Rectal smooth muscle tissue (tissue), 1 donor: ENCODE measurements around the gene TMC8.

ENCODE experiments used
- H3K27ac ChIP-seq: one replicate; pipeline ENCODE4 v1.7.0; 2013; ENCODE audit warnings: low read depth, low read length, inconsistent platforms
- H3K27me3 ChIP-seq: one replicate; pipeline ENCODE4 v1.7.0; 2013; ENCODE audit warnings: low read length; ENCODE audit not compliant: control insufficient read depth, insufficient read depth
- H3K36me3 ChIP-seq: one replicate; pipeline ENCODE4 v1.7.0; 2013; ENCODE audit warnings: low read length; ENCODE audit not compliant: control insufficient read depth, insufficient read depth
- H3K4me1 ChIP-seq: one replicate; pipeline ENCODE4 v1.7.0; 2013; ENCODE audit warnings: low read length; ENCODE audit not compliant: control insufficient read depth, insufficient read depth
- H3K4me3 ChIP-seq: one replicate; pipeline ENCODE4 v1.7.0; 2013; ENCODE audit warnings: low read length
- H3K9ac ChIP-seq: one replicate; pipeline ENCODE4 v1.7.0; 2013; ENCODE audit warnings: low read length

Gene TMC8

DNA sequence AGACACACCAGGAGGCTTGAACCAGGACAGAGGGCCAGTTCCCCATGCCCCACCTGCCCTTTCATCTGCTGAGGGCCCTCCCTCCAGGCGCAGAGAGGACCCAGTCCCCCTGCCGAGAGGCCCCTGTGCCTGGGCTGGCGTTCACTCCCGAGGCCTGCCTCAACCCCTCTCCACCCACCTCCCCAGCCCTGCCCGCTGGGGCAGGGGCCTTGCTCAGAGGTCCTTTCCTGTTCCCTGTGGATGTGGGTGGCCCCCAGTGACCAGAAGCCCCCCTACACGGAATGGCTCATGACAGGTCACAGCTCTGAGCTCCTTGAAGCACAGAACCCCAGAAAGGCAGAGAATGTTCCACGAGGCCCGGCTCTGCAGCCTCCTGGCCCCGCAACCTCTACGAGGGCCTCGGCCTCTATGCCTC lies 8.8 kb upstream of the TMC8 start:
- Histone ChIP-seq H3K4me3 (no peak overlapping the region), H3K36me3 (peaks cover 12% of the 10 kb centered on the region), H3K9ac (no peak overlapping the region), H3K27ac (no peak overlapping the region), H3K27me3 (no peaks in the 10 kb centered on the region), H3K4me1 (no peaks in the 10 kb centered on the region)

DNA sequence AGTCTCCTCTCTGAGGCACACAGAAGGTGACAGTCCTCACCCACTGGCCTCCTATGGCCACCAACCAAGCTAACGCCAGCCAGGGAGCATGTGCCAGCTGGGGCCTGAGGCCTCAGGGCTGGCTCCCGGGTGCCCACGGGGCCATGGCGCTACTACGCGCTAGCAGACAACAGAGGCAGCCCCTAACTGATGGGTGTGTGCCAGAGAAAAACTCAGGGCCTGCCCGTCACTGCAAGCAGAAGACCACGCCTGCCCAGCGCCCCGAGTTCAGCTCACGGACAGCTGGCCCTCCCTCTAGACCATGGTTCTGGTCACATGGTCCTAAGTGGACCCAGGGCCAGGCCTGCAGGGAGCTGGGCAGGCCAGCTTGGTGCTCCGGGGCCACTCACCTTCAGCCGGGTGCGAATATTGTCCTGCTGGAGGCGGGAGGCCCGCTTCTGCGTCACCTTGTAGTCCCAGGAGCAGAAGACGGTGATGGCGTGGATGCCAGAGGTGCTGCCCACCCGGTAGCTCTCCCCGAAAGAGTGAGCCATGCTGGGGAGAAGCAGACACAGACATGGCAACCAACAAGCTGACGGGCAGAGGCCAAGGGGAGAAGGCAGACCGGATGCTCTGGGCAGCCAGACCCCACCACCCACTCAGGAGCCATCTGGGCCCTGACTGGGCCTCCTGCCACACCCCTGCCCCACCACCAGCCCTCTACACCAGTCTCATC lies 8.2 kb upstream of the TMC8 start:
- Histone ChIP-seq H3K36me3 (peaks cover 12% of the 10 kb centered on the region), H3K27me3 (no peaks in the 10 kb centered on the region), H3K27ac (no peak overlapping the region), H3K9ac (no peak overlapping the region), H3K4me1 (no peaks in the 10 kb centered on the region), H3K4me3 (no peak overlapping the region)

DNA sequence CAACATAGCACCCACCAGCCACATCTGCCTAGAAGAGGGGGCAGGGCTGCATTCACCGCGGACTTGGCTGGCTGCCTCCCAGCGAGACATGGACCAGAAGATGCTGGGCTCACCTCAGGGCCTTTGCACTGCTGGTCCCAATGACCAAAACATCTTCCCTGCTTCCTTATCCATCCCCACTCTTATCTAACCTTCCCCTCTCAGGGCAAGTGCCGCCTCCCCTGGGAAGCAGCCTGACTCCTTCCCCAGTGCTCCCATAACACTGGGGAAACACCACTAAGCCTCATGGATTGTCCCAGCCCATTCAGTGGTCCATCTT lies 7.7 kb upstream of the TMC8 start:
- no peaks in the 10 kb centered on the region for H3K27me3 ChIP-seq
- H3K36me3 ChIP-seq, result peaks cover 12% of the 10 kb centered on the region
- H3K9ac ChIP-seq, result no peak overlapping the region
- no peak overlapping the region for H3K27ac ChIP-seq
- no peak overlapping the region for H3K4me3 ChIP-seq
- H3K4me1 ChIP-seq, result no peaks in the 10 kb centered on the region

DNA sequence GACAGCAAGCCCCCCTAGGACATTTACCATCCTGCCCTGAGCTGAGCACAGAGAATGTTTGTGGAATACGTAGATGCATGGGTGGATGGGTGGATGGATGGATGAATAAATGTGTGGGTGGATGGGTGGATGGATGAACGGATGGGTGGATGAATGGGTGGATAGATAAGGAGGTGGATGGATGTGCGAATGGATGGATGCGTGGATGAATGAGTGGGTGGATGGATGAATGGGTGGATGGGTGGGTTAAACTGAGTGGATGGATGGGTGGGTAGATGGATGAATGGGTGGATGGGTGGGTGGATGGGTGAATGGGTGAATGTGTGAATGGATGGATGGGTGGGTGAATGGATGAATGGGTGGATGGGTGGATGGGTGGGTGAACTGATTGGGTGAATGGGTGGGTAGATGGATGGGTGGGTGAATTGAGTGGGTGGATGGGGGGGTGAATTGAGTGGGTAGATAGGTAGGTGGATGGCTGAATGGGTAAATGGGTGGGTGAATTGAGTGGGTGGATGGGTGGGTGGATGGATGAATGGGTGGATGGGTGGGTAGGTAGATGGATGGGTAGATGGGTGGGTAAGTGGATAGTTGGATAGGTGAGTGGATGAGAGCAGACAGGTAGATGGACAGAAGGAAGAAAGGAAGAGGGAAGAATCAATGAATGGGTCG lies 7.2 kb upstream of the TMC8 start:
- H3K36me3 ChIP-seq, result peaks cover 12% of the 10 kb centered on the region
- H3K4me1 ChIP-seq, result no peaks in the 10 kb centered on the region

DNA sequence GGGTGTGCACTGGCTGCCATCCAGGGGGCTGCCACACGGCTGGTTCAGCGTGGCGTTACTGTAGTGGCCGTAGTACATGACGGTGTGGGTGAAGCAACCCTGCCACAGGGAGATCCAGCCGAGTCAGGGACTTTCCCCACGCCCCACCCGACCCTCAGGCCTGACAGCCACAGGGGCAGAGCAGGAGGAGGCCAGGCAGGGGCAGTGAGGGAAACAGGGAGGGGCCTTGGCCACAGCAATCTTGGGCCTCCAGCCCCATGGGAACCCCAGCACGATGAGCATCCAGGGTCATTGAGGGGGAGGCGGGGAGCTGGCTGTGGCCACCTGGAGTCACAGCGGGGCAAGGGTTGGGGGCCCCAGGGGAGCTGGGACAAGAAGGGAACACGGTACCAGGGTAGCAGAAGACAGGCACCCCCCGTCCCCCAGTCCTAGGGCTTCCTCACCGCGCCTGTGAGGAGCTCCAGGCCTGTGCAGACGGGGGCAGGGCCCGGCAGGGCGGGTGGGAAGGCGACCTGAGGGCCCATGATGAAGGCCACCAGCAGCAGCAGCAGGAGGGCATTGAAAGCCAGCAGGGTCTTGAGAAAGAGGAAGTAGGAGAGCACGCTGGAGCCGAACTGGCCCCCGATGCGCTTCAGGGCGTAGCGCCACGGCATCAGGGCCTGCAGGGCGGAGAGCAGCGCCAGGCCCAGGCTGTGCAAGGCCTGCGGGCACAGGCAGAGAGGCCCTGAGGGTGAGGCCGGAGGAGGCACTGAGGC lies 6.3 kb upstream of the TMC8 start:
- no peak overlapping the region for H3K4me3 ChIP-seq
- H3K27ac ChIP-seq, result no peak overlapping the region
- peaks cover 12% of the 10 kb centered on the region for H3K36me3 ChIP-seq
- no peaks in the 10 kb centered on the region for H3K4me1 ChIP-seq
- no peak overlapping the region for H3K9ac ChIP-seq
- peaks cover under 1% of the 10 kb centered on the region for H3K27me3 ChIP-seq

More for the DNA sequence above, 7.2 kb upstream of the TMC8 start:
- H3K9ac ChIP-seq, result no peak overlapping the region
- no peaks in the 10 kb centered on the region for H3K27me3 ChIP-seq
- no peak overlapping the region for H3K4me3 ChIP-seq
- H3K27ac ChIP-seq, result no peak overlapping the region

DNA sequence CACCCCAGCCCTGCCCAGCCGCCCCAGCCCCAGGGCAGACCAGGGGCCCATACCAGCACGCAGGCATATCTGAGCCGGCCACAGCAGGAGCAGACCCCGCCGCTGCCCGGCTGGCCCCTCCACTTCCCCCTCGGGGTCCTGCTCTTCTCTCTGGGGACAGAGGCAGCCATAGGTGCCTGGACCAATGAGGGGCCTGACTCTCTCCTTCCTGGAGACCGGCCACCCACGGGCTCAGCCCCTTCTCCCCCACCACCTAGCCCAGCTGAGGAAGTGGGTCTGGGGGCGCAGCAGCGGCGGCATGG lies 5.8 kb upstream of the TMC8 start:
- peaks cover 3% of the 10 kb centered on the region for H3K27me3 ChIP-seq
- H3K4me3 ChIP-seq, result peak overlapping the region; percentile 36
- H3K4me1 ChIP-seq, result no peaks in the 10 kb centered on the region
- H3K9ac ChIP-seq, result no peak overlapping the region
- no peak overlapping the region for H3K27ac ChIP-seq
- H3K36me3 ChIP-seq, result peaks cover 12% of the 10 kb centered on the region

DNA sequence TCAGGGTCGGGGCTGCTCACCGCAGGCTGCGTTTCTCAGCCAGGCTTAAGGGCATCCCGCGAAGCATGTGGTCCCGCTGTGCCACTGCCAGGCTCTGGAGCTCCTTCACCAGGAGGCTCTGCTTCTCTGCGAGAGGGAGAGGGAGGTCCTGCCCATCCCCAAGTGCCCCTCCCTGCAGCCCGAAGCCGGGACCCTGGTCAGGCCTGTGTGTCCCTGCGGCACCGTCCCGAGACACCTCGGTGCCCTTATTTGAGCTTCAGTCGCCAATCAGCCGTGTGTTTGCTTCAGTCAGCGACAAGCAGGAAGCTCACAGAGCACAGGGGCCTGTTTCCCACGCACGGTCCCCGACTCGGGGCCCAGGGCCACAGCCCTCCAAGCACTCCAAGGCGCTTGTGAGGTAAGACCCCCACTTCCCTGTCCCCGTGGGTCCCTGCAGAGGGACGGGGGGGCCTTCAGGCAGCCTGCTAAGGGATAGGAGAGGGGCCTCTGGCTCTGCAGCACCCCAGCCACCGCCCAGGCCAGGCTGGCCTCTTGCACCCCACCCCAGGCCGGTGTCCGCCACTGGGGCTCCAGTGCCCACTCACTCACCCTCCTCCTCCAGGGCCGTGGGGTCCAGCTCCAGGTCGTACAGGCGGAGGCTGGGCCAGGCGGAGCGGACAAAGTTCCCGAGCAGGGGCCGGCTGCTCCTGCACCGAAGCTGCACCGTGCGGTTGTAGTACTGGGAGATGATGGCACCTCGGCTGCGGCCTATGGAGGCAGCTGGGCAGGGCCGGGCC lies 5.2 kb upstream of the TMC8 start:
- H3K4me1 ChIP-seq, result no peaks in the 10 kb centered on the region
- peaks cover 3% of the 10 kb centered on the region for H3K27me3 ChIP-seq
- no peak overlapping the region for H3K27ac ChIP-seq
- peak overlapping the region; percentile 36 for H3K4me3 ChIP-seq
- no peak overlapping the region for H3K9ac ChIP-seq
- H3K36me3 ChIP-seq, result peaks cover 12% of the 10 kb centered on the region

DNA sequence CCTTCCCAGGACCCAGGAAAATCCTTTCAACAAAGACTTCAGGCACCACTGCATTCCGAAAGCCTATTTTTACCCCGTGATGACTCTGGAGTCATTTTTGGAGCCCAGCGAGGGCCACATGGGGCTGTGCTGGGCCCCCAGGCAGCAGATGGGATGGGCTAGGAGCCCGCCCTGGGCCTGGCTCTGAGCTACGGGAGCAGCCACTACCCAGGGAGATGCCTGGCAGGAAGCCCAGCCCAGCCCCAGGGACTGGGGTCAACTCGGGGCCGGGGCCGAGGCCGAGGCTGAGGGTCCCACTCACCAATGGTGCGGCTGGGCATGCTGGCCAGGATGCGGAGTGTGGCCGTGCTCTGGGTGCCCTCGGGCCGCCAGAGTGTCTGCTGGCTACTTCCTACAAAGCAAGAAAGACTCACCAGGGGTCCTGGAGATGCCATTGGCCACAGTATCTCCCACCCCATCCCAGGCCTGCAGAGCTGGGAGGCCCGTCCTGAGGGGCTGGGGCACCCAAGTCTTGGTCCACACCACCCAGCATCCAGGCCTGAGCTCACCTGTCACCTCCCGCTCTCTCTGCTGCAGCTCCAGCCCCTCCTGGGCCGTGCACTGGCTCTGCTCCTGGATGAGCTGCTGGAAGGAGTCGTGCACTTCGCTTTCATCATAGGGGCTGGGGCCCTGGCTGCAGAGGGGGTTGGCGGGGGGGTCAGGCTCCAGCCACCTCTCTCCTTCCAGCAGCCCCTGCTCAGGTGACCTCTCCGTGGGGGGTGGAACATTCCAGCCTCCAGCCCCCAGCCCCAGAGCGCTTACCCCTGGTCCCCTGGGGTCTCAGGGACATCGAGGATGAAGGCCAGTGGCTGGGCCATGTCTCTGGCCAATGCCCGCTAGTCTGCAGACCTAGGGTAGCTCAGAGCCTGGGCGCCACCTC lies 4.3 kb upstream of the TMC8 start:
- Histone ChIP-seq H3K9ac (no peak overlapping the region), H3K27ac (no peak overlapping the region), H3K4me3 (peak overlapping the region; percentile 12), H3K36me3 (peaks cover 12% of the 10 kb centered on the region), H3K27me3 (peaks cover 3% of the 10 kb centered on the region), H3K4me1 (no peaks in the 10 kb centered on the region)

DNA sequence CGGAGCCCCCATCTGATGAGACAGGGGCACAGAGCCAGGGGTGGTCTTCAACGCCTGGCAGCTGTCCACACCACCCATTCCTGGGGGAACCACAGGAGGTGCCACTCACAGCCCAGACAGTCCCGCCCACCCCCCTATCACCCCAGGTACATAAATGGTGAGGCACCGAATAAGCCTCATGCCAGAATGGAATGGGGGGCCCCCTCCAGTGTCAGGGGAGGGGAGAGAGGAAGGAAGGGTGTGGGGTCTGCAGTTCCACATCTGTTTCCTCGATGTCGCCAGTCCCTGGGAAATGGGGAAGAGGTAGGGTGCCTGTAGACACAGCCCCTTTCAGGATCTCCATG lies 3.7 kb upstream of the TMC8 start:
- peaks cover 3% of the 10 kb centered on the region for H3K27me3 ChIP-seq
- H3K4me1 ChIP-seq, result no peaks in the 10 kb centered on the region
- H3K27ac ChIP-seq, result no peak overlapping the region
- peak overlapping the region; percentile 66 for H3K4me3 ChIP-seq
- H3K9ac ChIP-seq, result no peak overlapping the region
- H3K36me3 ChIP-seq, result peaks cover 12% of the 10 kb centered on the region

DNA sequence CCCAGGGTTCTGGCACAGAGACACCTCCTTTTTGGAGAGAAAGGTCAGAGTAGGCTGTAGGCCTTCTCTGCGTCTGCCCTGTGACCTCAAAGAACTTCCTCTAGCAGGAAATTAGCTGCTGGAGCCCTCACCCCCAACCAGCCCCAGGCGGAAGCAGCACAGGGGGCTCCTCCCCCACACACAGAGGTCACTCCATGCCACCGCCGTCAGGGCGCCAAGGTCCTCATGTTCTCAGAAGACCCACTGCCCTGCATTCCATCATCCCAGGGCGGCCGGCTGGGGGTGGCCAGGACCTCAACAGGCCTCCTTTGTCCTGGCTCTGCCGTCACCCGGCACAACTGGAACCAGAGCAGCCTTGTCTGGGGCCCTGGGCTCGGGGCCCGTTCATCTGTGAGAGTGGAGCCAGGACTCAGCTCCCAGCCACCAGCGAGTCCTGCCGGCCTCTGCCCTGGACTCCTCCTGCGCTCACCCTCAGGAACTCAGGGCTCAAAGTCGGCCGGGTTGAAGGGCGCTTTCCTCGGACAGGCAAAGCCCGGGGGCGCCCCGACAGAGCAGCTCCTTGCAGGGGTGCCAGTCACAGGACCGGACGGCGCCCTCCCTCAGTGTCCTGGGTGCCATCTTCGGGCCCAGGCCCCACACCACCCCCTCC lies 3.2 kb upstream of the TMC8 start:
- no peaks in the 10 kb centered on the region for H3K4me1 ChIP-seq

DNA sequence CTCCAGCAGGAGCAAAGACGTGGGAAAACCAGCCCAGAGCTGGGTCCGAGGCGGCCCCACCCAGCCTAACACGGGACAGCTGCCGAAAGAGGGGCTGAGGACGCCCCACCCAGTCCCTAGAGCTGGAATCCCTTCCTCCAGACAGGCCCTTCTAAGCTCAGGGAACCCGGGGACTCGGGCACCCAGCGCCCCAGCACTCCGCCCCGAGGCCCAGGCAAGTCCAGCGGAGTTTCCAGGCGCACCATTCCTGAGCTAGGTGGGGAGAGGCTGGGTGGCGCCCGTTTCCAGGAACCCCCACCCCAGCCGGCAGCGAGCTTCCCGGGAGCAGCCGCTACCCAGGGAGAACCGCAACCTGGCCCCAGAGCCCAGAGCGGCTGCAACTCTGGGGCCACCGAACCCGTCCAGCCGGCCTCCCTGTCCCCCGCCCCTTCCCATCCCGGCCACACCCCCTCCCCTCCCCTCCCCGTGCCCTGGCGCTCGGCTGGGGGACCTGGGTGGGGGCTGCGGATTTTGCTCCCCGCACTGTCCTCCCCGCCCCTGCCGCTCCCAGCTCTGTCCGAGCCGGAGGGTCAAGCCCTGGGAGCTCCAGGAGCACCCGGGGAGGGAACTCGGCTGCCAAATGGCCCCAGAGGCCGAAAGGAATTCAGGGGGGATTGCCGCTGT lies 2.6 kb upstream of the TMC8 start:
- peak overlapping the region; percentile 56 for H3K9ac ChIP-seq
- H3K27me3 ChIP-seq, result peaks cover 3% of the 10 kb centered on the region
- H3K27ac ChIP-seq, result peak overlapping the region; percentile 73
- peaks cover 11% of the 10 kb centered on the region for H3K36me3 ChIP-seq
- H3K4me3 ChIP-seq, result peak overlapping the region; percentile 66
- H3K4me1 ChIP-seq, result no peaks in the 10 kb centered on the region

More for the DNA sequence above, 3.2 kb upstream of the TMC8 start:
- Histone ChIP-seq H3K27ac (peak overlapping the region; percentile 73), H3K4me3 (peak overlapping the region; percentile 66), H3K9ac (peak overlapping the region; percentile 56), H3K27me3 (peaks cover 3% of the 10 kb centered on the region), H3K36me3 (peaks cover 12% of the 10 kb centered on the region)
